Measurements from ENCODE around the gene RAPGEF4.

Gene RAPGEF4

GRCh38 chr2:173050684-173051083, 315.0 kb downstream of the RAPGEF4 start:
- no peak overlapping the region for H3K27ac ChIP-seq (ENCODE audit: low read depth, low read length)
- H3K4me3 ChIP-seq (ENCODE audit: low read depth in 1 of 2, low read length in 2 of 2): no peak overlapping the region
- no peak overlapping the region for H3K9ac ChIP-seq (ENCODE audit: low read depth in 1 of 2, low read length in 2 of 2)
- peaks cover 17 to 25% of the 10 kb centered on the region in 2 donors for H3K4me1 ChIP-seq (ENCODE audit: control insufficient read depth in 1 of 2, insufficient read depth in 2 of 2, low read length in 2 of 2)
- no peaks in the 10 kb centered on the region for H3K9me3 ChIP-seq (ENCODE audit: control insufficient read depth in 1 of 2, low read length in 2 of 2)
- no peaks in the 10 kb centered on the region for H3K27me3 ChIP-seq (ENCODE audit: control insufficient read depth in 1 of 2, insufficient read depth in 2 of 2, low read length in 2 of 2)
- no peaks in the 10 kb centered on the region for H3K36me3 ChIP-seq (ENCODE audit: control insufficient read depth in 1 of 2, insufficient read depth in 2 of 2, low read length in 2 of 2)

- no peak overlapping the region for H3K27ac ChIP-seq (ENCODE audit: low read depth, low read length)
- peaks cover 17 to 25% of the 10 kb centered on the region in 2 donors for H3K4me1 ChIP-seq (ENCODE audit: control insufficient read depth in 1 of 2, insufficient read depth in 2 of 2, low read length in 2 of 2)
- H3K4me3 ChIP-seq (ENCODE audit: low read depth in 1 of 2, low read length in 2 of 2): no peak overlapping the region
- H3K9ac ChIP-seq (ENCODE audit: low read depth in 1 of 2, low read length in 2 of 2): no peak overlapping the region
- no peaks in the 10 kb centered on the region for H3K9me3 ChIP-seq (ENCODE audit: control insufficient read depth in 1 of 2, low read length in 2 of 2)
- H3K27me3 ChIP-seq (ENCODE audit: control insufficient read depth in 1 of 2, insufficient read depth in 2 of 2, low read length in 2 of 2): no peaks in the 10 kb centered on the region
- no peaks in the 10 kb centered on the region for H3K36me3 ChIP-seq (ENCODE audit: control insufficient read depth in 1 of 2, insufficient read depth in 2 of 2, low read length in 2 of 2)
These were observed 316.0 kb downstream of the RAPGEF4 start for GRCh38 chr2:173051463-173052215.

- Histone ChIP-seq H3K4me1 (ENCODE audit: control insufficient read depth in 1 of 2, insufficient read depth in 2 of 2, low read length in 2 of 2) (peaks cover 13 to 20% of the 10 kb centered on the region in 2 donors), H3K4me3 (ENCODE audit: low read depth in 1 of 2, low read length in 2 of 2) (no peak overlapping the region), H3K27me3 (ENCODE audit: control insufficient read depth in 1 of 2, insufficient read depth in 2 of 2, low read length in 2 of 2) (no peaks in the 10 kb centered on the region), H3K27ac (ENCODE audit: low read depth, low read length) (no peak overlapping the region), H3K9ac (ENCODE audit: low read depth in 1 of 2, low read length in 2 of 2) (no peak overlapping the region), H3K9me3 (ENCODE audit: control insufficient read depth in 1 of 2, low read length in 2 of 2) (no peaks in the 10 kb centered on the region), H3K36me3 (ENCODE audit: control insufficient read depth in 1 of 2, insufficient read depth in 2 of 2, low read length in 2 of 2) (no peaks in the 10 kb centered on the region)
These were observed 317.5 kb downstream of the RAPGEF4 start for GRCh38 chr2:173053043-173053699.

- no peak overlapping the region for H3K27ac ChIP-seq (ENCODE audit: low read depth, low read length)
- H3K36me3 ChIP-seq (ENCODE audit: control insufficient read depth in 1 of 2, insufficient read depth in 2 of 2, low read length in 2 of 2): no peaks in the 10 kb centered on the region
- H3K4me1 ChIP-seq (ENCODE audit: control insufficient read depth in 1 of 2, insufficient read depth in 2 of 2, low read length in 2 of 2): peaks cover 10 to 11% of the 10 kb centered on the region in 2 donors
- H3K27me3 ChIP-seq (ENCODE audit: control insufficient read depth in 1 of 2, insufficient read depth in 2 of 2, low read length in 2 of 2): no peaks in the 10 kb centered on the region
- H3K9me3 ChIP-seq (ENCODE audit: control insufficient read depth in 1 of 2, low read length in 2 of 2): no peaks in the 10 kb centered on the region
- no peak overlapping the region for H3K4me3 ChIP-seq (ENCODE audit: low read depth in 1 of 2, low read length in 2 of 2)
- no peak overlapping the region for H3K9ac ChIP-seq (ENCODE audit: low read depth in 1 of 2, low read length in 2 of 2)
These were observed 318.8 kb downstream of the RAPGEF4 start for GRCh38 chr2:173054466-173054865.

GRCh38 chr2:173056705-173057364, 321.2 kb downstream of the RAPGEF4 start:
- H3K4me1 ChIP-seq (ENCODE audit: control insufficient read depth in 1 of 2, insufficient read depth in 2 of 2, low read length in 2 of 2): no peaks in the 10 kb centered on the region
- no peak overlapping the region for H3K9ac ChIP-seq (ENCODE audit: low read depth in 1 of 2, low read length in 2 of 2)
- no peaks in the 10 kb centered on the region for H3K9me3 ChIP-seq (ENCODE audit: control insufficient read depth in 1 of 2, low read length in 2 of 2)
- H3K36me3 ChIP-seq (ENCODE audit: control insufficient read depth in 1 of 2, insufficient read depth in 2 of 2, low read length in 2 of 2): no peaks in the 10 kb centered on the region
- H3K27me3 ChIP-seq (ENCODE audit: control insufficient read depth in 1 of 2, insufficient read depth in 2 of 2, low read length in 2 of 2): no peaks in the 10 kb centered on the region
- no peak overlapping the region for H3K27ac ChIP-seq (ENCODE audit: low read depth, low read length)
- H3K4me3 ChIP-seq (ENCODE audit: low read depth in 1 of 2, low read length in 2 of 2): no peak overlapping the region

- Histone ChIP-seq H3K4me1 (ENCODE audit: control insufficient read depth in 1 of 2, insufficient read depth in 2 of 2, low read length in 2 of 2) (no peaks in the 10 kb centered on the region), H3K27ac (ENCODE audit: low read depth, low read length) (no peak overlapping the region), H3K9me3 (ENCODE audit: control insufficient read depth in 1 of 2, low read length in 2 of 2) (no peaks in the 10 kb centered on the region), H3K9ac (ENCODE audit: low read depth in 1 of 2, low read length in 2 of 2) (no peak overlapping the region), H3K27me3 (ENCODE audit: control insufficient read depth in 1 of 2, insufficient read depth in 2 of 2, low read length in 2 of 2) (no peaks in the 10 kb centered on the region), H3K4me3 (ENCODE audit: low read depth in 1 of 2, low read length in 2 of 2) (no peak overlapping the region), H3K36me3 (ENCODE audit: control insufficient read depth in 1 of 2, insufficient read depth in 2 of 2, low read length in 2 of 2) (no peaks in the 10 kb centered on the region)
These were observed 322.5 kb downstream of the RAPGEF4 start for GRCh38 chr2:173058097-173058496.

- no peaks in the 10 kb centered on the region for H3K9me3 ChIP-seq (ENCODE audit: control insufficient read depth in 1 of 2, low read length in 2 of 2)
- no peaks in the 10 kb centered on the region for H3K36me3 ChIP-seq (ENCODE audit: control insufficient read depth in 1 of 2, insufficient read depth in 2 of 2, low read length in 2 of 2)
- H3K27me3 ChIP-seq (ENCODE audit: control insufficient read depth in 1 of 2, insufficient read depth in 2 of 2, low read length in 2 of 2): no peaks in the 10 kb centered on the region
- H3K27ac ChIP-seq (ENCODE audit: low read depth, low read length): no peak overlapping the region
- no peak overlapping the region for H3K9ac ChIP-seq (ENCODE audit: low read depth in 1 of 2, low read length in 2 of 2)
- no peaks in the 10 kb centered on the region for H3K4me1 ChIP-seq (ENCODE audit: control insufficient read depth in 1 of 2, insufficient read depth in 2 of 2, low read length in 2 of 2)
- no peak overlapping the region for H3K4me3 ChIP-seq (ENCODE audit: low read depth in 1 of 2, low read length in 2 of 2)
These were observed 323.0 kb downstream of the RAPGEF4 start for GRCh38 chr2:173058673-173059072.

- H3K27me3 ChIP-seq (ENCODE audit: control insufficient read depth in 1 of 2, insufficient read depth in 2 of 2, low read length in 2 of 2): no peaks in the 10 kb centered on the region
- no peaks in the 10 kb centered on the region for H3K9me3 ChIP-seq (ENCODE audit: control insufficient read depth in 1 of 2, low read length in 2 of 2)
- H3K4me3 ChIP-seq (ENCODE audit: low read depth in 1 of 2, low read length in 2 of 2): no peak overlapping the region
- H3K4me1 ChIP-seq (ENCODE audit: control insufficient read depth in 1 of 2, insufficient read depth in 2 of 2, low read length in 2 of 2): no peaks in the 10 kb centered on the region
- no peak overlapping the region for H3K9ac ChIP-seq (ENCODE audit: low read depth in 1 of 2, low read length in 2 of 2)
- H3K36me3 ChIP-seq (ENCODE audit: control insufficient read depth in 1 of 2, insufficient read depth in 2 of 2, low read length in 2 of 2): no peaks in the 10 kb centered on the region
- H3K27ac ChIP-seq (ENCODE audit: low read depth, low read length): no peak overlapping the region
These were observed 323.6 kb downstream of the RAPGEF4 start for GRCh38 chr2:173059292-173059691.

- H3K36me3 ChIP-seq (ENCODE audit: control insufficient read depth in 1 of 2, insufficient read depth in 2 of 2, low read length in 2 of 2): no peaks in the 10 kb centered on the region
- H3K27me3 ChIP-seq (ENCODE audit: control insufficient read depth in 1 of 2, insufficient read depth in 2 of 2, low read length in 2 of 2): no peaks in the 10 kb centered on the region
- H3K27ac ChIP-seq (ENCODE audit: low read depth, low read length): no peak overlapping the region
- H3K9me3 ChIP-seq (ENCODE audit: control insufficient read depth in 1 of 2, low read length in 2 of 2): no peaks in the 10 kb centered on the region
- no peaks in the 10 kb centered on the region for H3K4me1 ChIP-seq (ENCODE audit: control insufficient read depth in 1 of 2, insufficient read depth in 2 of 2, low read length in 2 of 2)
- H3K4me3 ChIP-seq (ENCODE audit: low read depth in 1 of 2, low read length in 2 of 2): no peak overlapping the region
- no peak overlapping the region for H3K9ac ChIP-seq (ENCODE audit: low read depth in 1 of 2, low read length in 2 of 2)
These were observed 324.4 kb downstream of the RAPGEF4 start for GRCh38 chr2:173059971-173060461.

- no peak overlapping the region for H3K27ac ChIP-seq (ENCODE audit: low read depth, low read length)
- no peaks in the 10 kb centered on the region for H3K27me3 ChIP-seq (ENCODE audit: control insufficient read depth in 1 of 2, insufficient read depth in 2 of 2, low read length in 2 of 2)
- no peaks in the 10 kb centered on the region for H3K36me3 ChIP-seq (ENCODE audit: control insufficient read depth in 1 of 2, insufficient read depth in 2 of 2, low read length in 2 of 2)
- H3K9ac ChIP-seq (ENCODE audit: low read depth in 1 of 2, low read length in 2 of 2): no peak overlapping the region
- no peak overlapping the region for H3K4me3 ChIP-seq (ENCODE audit: low read depth in 1 of 2, low read length in 2 of 2)
- no peaks in the 10 kb centered on the region for H3K9me3 ChIP-seq (ENCODE audit: control insufficient read depth in 1 of 2, low read length in 2 of 2)
- H3K4me1 ChIP-seq (ENCODE audit: control insufficient read depth in 1 of 2, insufficient read depth in 2 of 2, low read length in 2 of 2): no peaks in the 10 kb centered on the region
These were observed 327.2 kb downstream of the RAPGEF4 start for GRCh38 chr2:173062801-173063200.

Data from duodenal mucosa (tissue), 2 donors.